Osteocyte (in vitro differentiated cells): Measurements from ENCODE around the gene OR5A2. TPM values are rescaled to one million over a fixed set of nuclear protein-coding genes. Genes with fewer than 3 reads are reported as not detected.
"Not testable (repeated sequence)": the region's sequence is repeated elsewhere in the genome, so short reads cannot be mapped to it uniquely, and the experiment has no call there.

ENCODE experiments used
- DNase-seq: peaks from one replicate; pipeline ENCODE4 v3.0.0; 2021; ENCODE audit warnings: mixed read lengths; ENCODE audit not compliant: unreplicated experiment; ENCODE audit errors: extremely low spot score
- H3K27ac Mint-ChIP-seq: one replicate; pipeline ENCODE4 v1.8.0; 2021; ENCODE audit warnings: mild to moderate bottlenecking, mixed read lengths; ENCODE audit not compliant: unreplicated experiment
- H3K27me3 Mint-ChIP-seq: one replicate; pipeline ENCODE4 v1.8.0; 2021; ENCODE audit warnings: mixed read lengths; ENCODE audit not compliant: unreplicated experiment
- H3K36me3 Mint-ChIP-seq: one replicate; pipeline ENCODE4 v1.8.0; 2021; ENCODE audit warnings: mixed read lengths; ENCODE audit not compliant: unreplicated experiment
- H3K4me1 Mint-ChIP-seq: one replicate; pipeline ENCODE4 v1.8.0; 2021; ENCODE audit warnings: mixed read lengths; ENCODE audit not compliant: unreplicated experiment
- H3K4me3 Mint-ChIP-seq: one replicate; pipeline ENCODE4 v1.8.0; 2021; ENCODE audit warnings: mild to moderate bottlenecking, moderate library complexity, mixed read lengths; ENCODE audit not compliant: unreplicated experiment
- H3K9me3 Mint-ChIP-seq: one replicate; pipeline ENCODE4 v1.8.0; 2021; ENCODE audit warnings: mixed read lengths; ENCODE audit not compliant: unreplicated experiment
- CTCF ChIP-seq: fragments of 200-600 bp; sonication (generic); IDR thresholded peaks from 2 replicates; pipeline ENCODE4 v1.5.0; 2021; ENCODE audit warnings: antibody characterized with exemption, mild to moderate bottlenecking, moderate library complexity
- total RNA-seq: library from RNA; stranded (reverse); gene quantifications from 2 replicates; pipeline ENCODE4 v1.2.1, GENCODE V29; 2021

The OR5A2 gene
- total RNA-seq, 1 donor from 2014 or later = not detected

- H3K36me3 Mint-ChIP-seq = no peaks in the 10 kb centered on the region
- no peak within 1 kb of the TSS for H3K4me3 Mint-ChIP-seq
- H3K9me3 Mint-ChIP-seq = no peaks in the 10 kb centered on the region
- no peak for TF ChIP-seq CTCF
- no peaks in the 10 kb centered on the region for H3K27me3 Mint-ChIP-seq
- H3K4me1 Mint-ChIP-seq = no peaks in the 10 kb centered on the region
- H3K27ac Mint-ChIP-seq = no peak within 1 kb of the TSS
- no peak for DNase-seq
Observed at GRCh38 chr11:59456661-59457060, 30.4 kb upstream of the OR5A2 start, which contains the start of gene OR4D6. TSS of gene OR4D6 (plus strand) at chr11:59456961. CDS start at chr11:59456961, 0 bp downstream.

GRCh38 chr11:59448484-59448883, 22.3 kb upstream of the OR5A2 start:
- H3K36me3 Mint-ChIP-seq = no peaks in the 10 kb centered on the region
- H3K27me3 Mint-ChIP-seq = peaks cover 2% of the 10 kb centered on the region
- DNase-seq = no peak
- H3K4me1 Mint-ChIP-seq = no peaks in the 10 kb centered on the region
- no peak overlapping the region for H3K4me3 Mint-ChIP-seq
- no peak overlapping the region for H3K27ac Mint-ChIP-seq
- H3K9me3 Mint-ChIP-seq = peaks cover 13% of the 10 kb centered on the region
- no peak for TF ChIP-seq CTCF

- H3K4me3 Mint-ChIP-seq, DNase-seq, H3K27ac Mint-ChIP-seq, H3K27me3 Mint-ChIP-seq, H3K36me3 Mint-ChIP-seq, H3K4me1 Mint-ChIP-seq: not testable (repeated sequence)
- peaks cover 13% of the 10 kb centered on the region for H3K9me3 Mint-ChIP-seq
Observed at GRCh38 chr11:59445624-59446023, 19.4 kb upstream of the OR5A2 start.

- no peak for TF ChIP-seq CTCF
- no peaks in the 10 kb centered on the region for H3K36me3 Mint-ChIP-seq
- no peak overlapping the region for H3K4me3 Mint-ChIP-seq
- no peaks in the 10 kb centered on the region for H3K9me3 Mint-ChIP-seq
- DNase-seq = no peak
- H3K27ac Mint-ChIP-seq = no peak overlapping the region
- H3K4me1 Mint-ChIP-seq = no peaks in the 10 kb centered on the region
- peaks cover 18% of the 10 kb centered on the region for H3K27me3 Mint-ChIP-seq
Observed at GRCh38 chr11:59437770-59438169, 11.6 kb upstream of the OR5A2 start.

GRCh38 chr11:59436169-59436568, 10.0 kb upstream of the OR5A2 start, which contains the start of gene OR5A1:
TSS of gene OR5A1 (plus strand) at chr11:59436469. CDS start at chr11:59443169, 6,700 bp downstream.
- Mint-ChIP-seq H3K4me3 (no peak within 1 kb of the TSS), H3K27me3 (peaks cover 23% of the 10 kb centered on the region)

More at GRCh38 chr11:59436169-59436568, 10.0 kb upstream of the OR5A2 start, which contains the start of gene OR5A1:
- TF ChIP-seq CTCF = no peak
- no peak for DNase-seq
- Mint-ChIP-seq H3K36me3 (no peaks in the 10 kb centered on the region), H3K4me1 (no peaks in the 10 kb centered on the region), H3K9me3 (no peaks in the 10 kb centered on the region), H3K27ac (no peak within 1 kb of the TSS)
